KOPT-K1 (cell line): ENCODE data around the gene ANKS1A.
"Not testable (repeated sequence)": the region's sequence is repeated elsewhere in the genome, so short reads cannot be mapped to it uniquely, and the experiment has no call there.

Experiments used
- H3K27ac ChIP-seq: fragments of 200-600 bp; sonication (generic); 2 replicates; pipeline ENCODE4 v1.5.1; 2016; ENCODE audit warnings: antibody characterized with exemption, mild to moderate bottlenecking, low read depth, low read length; ENCODE audit not compliant: poor library complexity, severe bottlenecking
- H3K36me3 ChIP-seq: fragments of 200-600 bp; sonication (generic); 2 replicates; pipeline ENCODE4 v1.5.1; 2017; ENCODE audit warnings: antibody characterized with exemption, mild to moderate bottlenecking, low read length, moderate library complexity; ENCODE audit not compliant: insufficient read depth
- H3K9me3 ChIP-seq: fragments of 200-600 bp; sonication (generic); 2 replicates; pipeline ENCODE4 v1.5.1; 2017; ENCODE audit warnings: antibody characterized with exemption, low read length, mild to moderate bottlenecking; ENCODE audit not compliant: insufficient read depth, poor library complexity, severe bottlenecking

The ANKS1A gene

GRCh38 chr6:34999962-35000361 lies 110.9 kb downstream of the ANKS1A start:
- not testable (repeated sequence) for H3K36me3 ChIP-seq, H3K27ac ChIP-seq, H3K9me3 ChIP-seq

DNA sequence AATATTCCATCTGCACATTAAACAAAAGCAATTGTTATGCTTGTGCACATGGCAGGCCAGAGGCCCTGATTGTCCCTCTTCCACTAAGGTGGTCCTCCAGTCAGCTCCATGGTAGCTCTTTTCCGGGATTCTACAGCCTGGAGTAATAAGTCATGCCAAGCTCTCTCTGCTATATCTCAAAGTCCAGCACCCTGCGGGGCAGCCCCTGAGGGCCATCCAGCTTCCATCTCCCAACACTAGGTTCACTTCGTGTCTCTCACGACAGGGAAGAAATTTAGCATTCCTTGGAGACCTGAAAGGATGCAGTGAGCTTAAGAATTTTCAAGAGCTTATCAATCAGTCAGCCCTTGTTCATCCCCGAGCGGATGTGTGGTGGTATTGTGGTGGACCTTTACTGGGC lies 112.3 kb downstream of the ANKS1A start:
- H3K27ac ChIP-seq, H3K9me3 ChIP-seq, H3K36me3 ChIP-seq: not testable (repeated sequence)

GRCh38 chr6:35003886-35004530 lies 115.0 kb downstream of the ANKS1A start:
- not testable (repeated sequence) for H3K9me3 ChIP-seq, H3K36me3 ChIP-seq, H3K27ac ChIP-seq

DNA sequence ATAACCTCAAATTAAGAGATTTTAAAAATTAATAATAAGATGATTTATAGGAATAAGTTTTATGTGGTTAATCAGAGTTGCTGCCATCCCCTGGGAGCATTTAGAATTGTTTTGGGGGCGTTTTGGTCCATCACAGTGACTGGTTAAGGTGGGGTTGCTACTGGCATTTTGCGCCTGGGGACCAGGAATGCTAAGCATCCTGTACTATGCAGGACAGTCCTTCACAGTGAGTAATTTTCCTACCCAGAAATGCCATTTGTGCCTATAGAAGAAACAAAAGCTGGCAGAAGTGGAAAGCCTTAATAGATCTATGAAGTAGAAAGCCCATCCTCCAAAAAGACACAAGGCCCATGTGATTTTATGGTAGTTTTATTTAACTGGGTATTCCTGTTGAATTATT lies 118.0 kb downstream of the ANKS1A start:
- Histone ChIP-seq H3K27ac (no peak overlapping the region), H3K9me3 (no peaks in the 10 kb centered on the region), H3K36me3 (no peaks in the 10 kb centered on the region)

- no peaks in the 10 kb centered on the region for H3K9me3 ChIP-seq
- no peak overlapping the region for H3K27ac ChIP-seq
- no peaks in the 10 kb centered on the region for H3K36me3 ChIP-seq
These were observed 119.8 kb downstream of the ANKS1A start for GRCh38 chr6:35008858-35009257.

- Histone ChIP-seq H3K9me3 (no peaks in the 10 kb centered on the region), H3K27ac (no peak overlapping the region), H3K36me3 (no peaks in the 10 kb centered on the region)
These were observed 122.3 kb downstream of the ANKS1A start for GRCh38 chr6:35011096-35012041.

DNA sequence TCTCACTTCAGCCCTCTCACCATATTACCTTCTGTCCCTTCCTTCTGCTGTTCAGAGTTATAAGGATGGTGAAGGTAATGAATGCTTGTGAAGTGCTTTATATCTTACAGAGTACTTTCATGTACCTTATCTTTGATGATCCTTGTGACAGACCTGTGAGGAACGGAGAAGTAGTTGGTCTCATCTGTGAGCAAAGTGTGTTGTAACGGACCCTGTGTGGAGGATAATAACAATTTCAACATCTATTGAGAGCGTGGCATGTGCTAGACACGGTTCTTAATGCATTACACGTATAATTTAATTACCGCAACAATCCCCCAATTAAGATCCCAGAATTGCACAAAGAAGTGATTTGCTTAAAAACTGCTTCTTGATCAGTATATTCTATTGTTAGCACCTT lies 124.6 kb downstream of the ANKS1A start:
- Histone ChIP-seq H3K27ac (no peak overlapping the region), H3K9me3 (no peaks in the 10 kb centered on the region), H3K36me3 (peaks cover 8% of the 10 kb centered on the region; the same call in 1 of the 2 replicates)

- Histone ChIP-seq H3K36me3 (peaks cover 8% of the 10 kb centered on the region; the same call in 1 of the 2 replicates), H3K9me3 (no peaks in the 10 kb centered on the region), H3K27ac (no peak overlapping the region)
These were observed 125.3 kb downstream of the ANKS1A start for GRCh38 chr6:35014341-35014740.

GRCh38 chr6:35014786-35015185 lies 125.7 kb downstream of the ANKS1A start:
- Histone ChIP-seq H3K9me3 (no peaks in the 10 kb centered on the region), H3K27ac (no peak overlapping the region), H3K36me3 (peaks cover 8% of the 10 kb centered on the region; the same call in 1 of the 2 replicates)

DNA sequence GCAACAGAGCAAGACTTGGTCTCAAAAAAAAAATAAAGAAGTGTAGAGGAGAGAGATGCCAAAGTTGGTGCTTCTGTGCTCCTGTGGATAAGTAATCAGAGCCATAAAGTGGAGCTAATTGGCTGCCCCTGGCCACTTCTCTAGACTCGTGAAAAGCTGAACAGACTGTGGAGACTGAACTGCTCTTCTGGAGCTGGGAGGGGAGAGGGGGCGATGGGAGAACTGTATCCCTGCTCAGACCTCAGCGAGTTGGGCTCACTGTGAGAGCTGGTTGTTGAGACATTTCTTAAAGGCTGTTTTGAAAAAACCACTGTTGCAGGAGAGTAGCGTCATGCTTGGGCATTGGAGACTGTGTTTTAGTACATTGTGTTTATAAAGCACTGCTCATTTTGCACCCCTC lies 126.4 kb downstream of the ANKS1A start:
- Histone ChIP-seq H3K9me3 (no peaks in the 10 kb centered on the region), H3K36me3 (peaks cover 8% of the 10 kb centered on the region; the same call in 1 of the 2 replicates), H3K27ac (no peak overlapping the region)

DNA sequence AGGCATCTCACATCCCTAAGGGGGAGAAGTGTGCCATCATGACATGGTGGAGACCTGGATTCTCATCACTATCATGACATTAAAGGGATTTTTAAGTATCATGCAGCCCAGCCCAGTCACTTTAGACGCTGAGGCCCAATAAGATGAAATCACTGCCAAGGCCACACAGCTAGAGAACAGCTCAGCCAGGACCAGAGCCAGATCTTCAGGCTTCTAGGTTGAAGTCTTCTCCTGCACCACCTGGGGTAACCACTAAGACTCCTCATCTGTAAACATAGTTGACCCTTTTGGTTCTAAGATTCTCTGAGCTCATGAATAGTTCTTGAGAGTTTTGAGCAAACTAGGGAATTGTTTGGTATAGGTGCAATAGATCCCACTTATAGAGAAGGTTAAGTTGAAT lies 126.9 kb downstream of the ANKS1A start:
- no peak overlapping the region for H3K27ac ChIP-seq
- H3K9me3 ChIP-seq, result no peaks in the 10 kb centered on the region

GRCh38 chr6:35016502-35017321 lies 127.7 kb downstream of the ANKS1A start:
- H3K9me3 ChIP-seq, result no peaks in the 10 kb centered on the region
- no peak overlapping the region for H3K27ac ChIP-seq
- H3K36me3 ChIP-seq, result peaks cover 8% of the 10 kb centered on the region; the same call in 1 of the 2 replicates

More for the DNA sequence above, 126.9 kb downstream of the ANKS1A start:
- H3K36me3 ChIP-seq, result peaks cover 8% of the 10 kb centered on the region; the same call in 1 of the 2 replicates

DNA sequence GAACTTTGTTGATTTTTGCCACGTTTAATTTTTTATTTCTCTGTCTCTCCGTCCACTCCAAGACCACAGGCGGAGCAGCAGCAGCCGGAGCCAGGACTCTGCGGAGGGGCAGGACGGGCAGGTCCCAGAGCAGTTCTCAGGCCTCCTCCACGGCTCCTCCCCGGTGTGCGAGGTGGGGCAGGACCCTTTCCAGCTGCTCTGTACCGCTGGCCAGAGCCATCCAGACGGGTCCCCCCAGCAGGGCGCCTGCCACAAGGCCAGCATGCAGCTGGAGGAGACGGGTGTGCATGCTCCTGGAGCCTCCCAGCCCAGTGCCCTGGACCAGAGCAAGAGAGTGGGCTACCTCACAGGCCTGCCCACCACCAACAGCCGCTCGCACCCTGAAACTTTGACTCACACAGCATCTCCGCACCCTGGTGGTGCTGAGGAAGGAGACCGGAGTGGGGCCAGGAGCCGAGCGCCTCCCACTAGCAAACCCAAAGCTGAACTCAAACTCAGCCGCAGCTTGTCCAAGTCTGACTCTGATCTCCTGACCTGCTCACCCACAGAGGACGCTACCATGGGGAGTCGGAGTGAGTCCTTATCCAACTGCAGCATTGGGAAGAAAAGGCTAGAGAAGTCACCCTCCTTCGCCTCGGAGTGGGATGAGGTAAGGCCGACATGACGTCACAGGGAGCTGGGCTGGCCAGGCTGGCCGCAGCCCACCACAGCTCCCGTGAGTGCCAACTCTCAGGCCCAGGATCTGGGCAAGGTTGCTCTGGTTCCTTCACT lies 128.5 kb downstream of the ANKS1A start:
- Histone ChIP-seq H3K36me3 (peaks cover 8% of the 10 kb centered on the region; the same call in 1 of the 2 replicates), H3K27ac (no peak overlapping the region)

GRCh38 chr6:35018182-35018519 lies 129.1 kb downstream of the ANKS1A start:
- H3K36me3 ChIP-seq, result peaks cover 8% of the 10 kb centered on the region; the same call in 1 of the 2 replicates
- no peaks in the 10 kb centered on the region for H3K9me3 ChIP-seq
- H3K27ac ChIP-seq, result no peak overlapping the region

More for the DNA sequence above, 128.5 kb downstream of the ANKS1A start:
- no peaks in the 10 kb centered on the region for H3K9me3 ChIP-seq
